Activated naive CD8-positive, alpha-beta T cell treated with anti-CD3 and anti-CD28 coated beads, Interleukin-2, amount 50 U/mL, for 16 hours (primary cell): ENCODE measurements around the gene HMGN1.
A peak's percentile ranks its signal among the peaks of the same experiment; 100 is the strongest.

Source experiments
- DNase-seq: peaks from one replicate; pipeline ENCODE4 v3.0.0-alpha.2; 2020; ENCODE audit warnings: low read depth, low spot score

HMGN1 gene

DNA sequence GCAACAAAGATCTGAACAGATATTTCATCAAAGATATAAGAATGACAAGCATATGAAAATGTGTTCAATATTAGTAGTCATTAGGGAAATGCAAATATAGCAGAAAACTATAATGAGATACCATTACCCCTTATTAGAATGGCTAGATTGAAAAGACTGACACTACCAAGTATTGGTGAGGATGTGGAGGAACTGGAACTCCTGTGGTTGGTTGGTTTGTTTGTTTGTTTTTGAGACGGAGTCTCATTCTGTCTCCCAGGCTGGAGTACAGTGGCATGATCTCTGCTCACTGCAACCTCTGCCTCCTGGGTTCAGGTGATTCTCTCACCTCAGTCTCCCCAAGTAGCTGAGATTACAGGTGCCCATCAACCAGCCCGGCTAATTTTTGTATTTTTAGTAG lies 18.9 kb upstream of the HMGN1 start:
- DNase-seq, result no peak

DNA sequence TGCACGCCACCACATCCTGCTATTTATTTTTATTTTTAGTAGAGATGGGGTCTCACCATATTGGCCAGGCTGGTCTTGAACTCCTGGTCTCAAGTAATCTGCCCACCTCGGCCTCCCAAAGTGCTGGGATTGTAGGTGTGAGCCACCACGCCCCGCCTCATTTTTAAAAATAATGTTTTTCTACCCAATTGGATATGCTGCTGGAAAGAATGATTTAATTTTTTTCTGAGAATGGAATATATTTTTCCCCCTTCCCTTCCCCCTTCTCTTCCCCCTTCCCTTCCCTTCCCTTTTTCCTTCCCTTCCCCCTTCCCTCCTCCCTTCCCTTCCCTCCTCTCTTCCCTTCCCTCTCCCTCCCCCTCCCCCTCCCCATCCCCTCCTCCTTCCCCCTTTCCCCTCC lies 17.7 kb upstream of the HMGN1 start:
- no peak for DNase-seq

DNA sequence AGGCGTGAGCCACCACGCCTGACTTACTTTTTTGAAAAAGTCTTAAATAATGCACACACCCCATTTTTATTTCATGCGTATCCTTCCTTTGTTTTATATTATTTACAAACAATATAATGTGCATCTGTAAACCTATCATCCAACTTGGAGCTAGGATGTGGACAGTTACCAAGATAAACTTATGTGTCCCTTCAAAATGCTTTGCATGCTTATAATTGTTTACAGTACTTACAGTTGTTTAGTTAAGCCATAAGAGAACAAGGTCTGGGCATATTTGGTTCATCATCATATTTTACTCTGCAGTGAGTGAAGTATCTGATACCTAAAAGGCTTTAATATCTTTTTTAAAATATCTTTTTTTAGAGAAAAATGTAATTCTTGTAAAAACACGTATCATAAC lies 16.1 kb upstream of the HMGN1 start:
- no peak for DNase-seq

DNA sequence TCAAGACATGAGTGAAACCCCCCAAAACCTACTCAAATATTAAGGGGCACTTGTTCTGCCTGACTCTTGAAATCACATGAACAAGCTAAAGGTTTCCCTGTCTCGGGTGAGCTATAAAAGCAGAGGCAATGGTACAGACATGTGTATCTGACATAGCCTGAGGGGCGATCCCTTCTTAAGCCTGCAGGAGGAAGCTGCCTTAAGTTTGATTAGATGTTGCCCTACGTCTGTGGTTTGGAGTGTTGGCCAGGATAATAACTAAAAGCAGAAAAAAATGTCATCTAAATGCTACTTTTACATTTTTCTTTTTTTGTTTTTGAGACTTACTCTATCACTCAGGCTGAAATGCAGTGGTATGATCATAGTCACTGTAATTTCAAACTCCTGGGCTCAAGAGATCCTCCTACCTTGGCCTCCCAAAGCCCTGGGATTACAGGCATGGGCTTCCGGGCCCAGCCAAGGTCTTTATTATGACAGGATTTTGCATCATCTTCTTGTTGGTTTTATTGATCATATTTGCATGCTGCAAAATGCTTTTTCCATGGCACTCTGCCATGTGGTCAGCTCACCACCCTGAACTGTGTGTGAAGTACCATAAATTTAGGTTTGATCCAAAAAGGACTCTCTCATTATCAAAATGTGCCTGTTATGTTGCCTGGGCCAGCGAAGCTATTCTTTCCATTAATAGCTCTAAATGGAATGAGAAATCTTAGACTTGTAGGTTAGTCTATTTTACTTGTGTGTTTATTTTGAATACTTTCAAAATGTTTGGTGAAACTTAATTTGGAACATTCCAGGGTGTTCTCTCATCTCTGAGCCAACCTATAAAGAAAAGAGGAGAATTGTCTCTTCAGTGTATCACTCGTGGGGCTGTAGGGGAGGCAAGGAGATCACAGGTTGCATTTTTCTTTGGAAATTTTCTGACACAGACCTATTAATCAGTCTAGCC lies 15.0 kb upstream of the HMGN1 start:
- DNase-seq, result no peak

DNA sequence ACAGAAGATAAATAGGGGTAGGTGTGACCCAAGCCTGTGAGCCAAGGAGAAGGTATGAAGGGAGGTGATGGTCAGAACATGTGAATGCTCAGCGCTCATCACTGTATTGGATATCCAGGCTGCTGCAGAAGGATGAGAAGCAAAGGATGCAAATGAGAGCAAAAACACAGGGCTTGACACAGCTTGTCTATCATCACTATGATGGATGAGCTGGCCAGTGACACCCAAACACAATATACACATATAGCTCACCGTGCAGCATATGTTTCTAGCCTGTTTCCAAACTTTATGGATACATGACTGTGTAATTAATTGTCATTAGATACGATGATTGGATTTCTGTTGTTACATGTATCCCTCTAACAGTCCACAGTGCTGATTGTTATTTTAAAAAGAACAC lies 13.8 kb upstream of the HMGN1 start:
- no peak for DNase-seq

DNA sequence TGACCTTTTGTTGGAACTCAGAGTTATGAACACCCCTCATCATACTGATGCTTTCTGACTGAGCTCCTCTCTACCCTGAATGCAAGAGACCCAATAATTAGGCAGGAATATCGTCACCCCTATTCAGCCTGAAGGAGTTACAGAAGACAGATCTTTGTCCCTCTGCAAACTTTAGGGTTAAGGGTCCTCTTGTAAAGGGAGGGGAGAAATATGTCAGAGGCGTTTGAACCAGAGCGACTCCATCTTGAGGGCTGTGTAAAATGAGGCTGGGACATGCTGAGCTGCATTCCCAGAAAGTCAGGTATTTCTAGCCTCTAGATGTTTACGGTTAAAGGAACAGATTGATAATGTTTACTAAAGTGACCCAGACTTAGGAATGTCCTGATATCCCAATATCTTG lies 10.5 kb upstream of the HMGN1 start:
- DNase-seq, result no peak

DNA sequence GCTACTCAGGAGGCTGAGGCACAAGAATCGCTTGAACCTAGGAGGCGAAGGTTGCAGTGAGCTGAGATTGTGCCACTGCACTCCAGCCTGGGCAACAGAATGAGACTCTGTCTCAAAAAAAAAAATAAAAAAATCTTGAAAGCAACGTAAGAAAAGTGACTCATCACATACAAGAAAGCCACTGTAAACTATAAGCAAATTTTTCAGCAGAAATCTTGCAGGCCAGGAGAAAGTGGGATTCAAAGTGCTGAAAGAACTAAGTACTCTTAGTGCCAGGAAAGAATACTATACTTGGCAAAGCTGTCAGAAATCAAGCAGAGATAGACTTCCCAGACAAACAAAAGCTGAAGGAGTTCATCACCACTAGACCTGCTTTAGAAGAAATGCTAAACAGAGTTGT lies 4.4 kb upstream of the HMGN1 start:
- DNase-seq, result no peak

DNA sequence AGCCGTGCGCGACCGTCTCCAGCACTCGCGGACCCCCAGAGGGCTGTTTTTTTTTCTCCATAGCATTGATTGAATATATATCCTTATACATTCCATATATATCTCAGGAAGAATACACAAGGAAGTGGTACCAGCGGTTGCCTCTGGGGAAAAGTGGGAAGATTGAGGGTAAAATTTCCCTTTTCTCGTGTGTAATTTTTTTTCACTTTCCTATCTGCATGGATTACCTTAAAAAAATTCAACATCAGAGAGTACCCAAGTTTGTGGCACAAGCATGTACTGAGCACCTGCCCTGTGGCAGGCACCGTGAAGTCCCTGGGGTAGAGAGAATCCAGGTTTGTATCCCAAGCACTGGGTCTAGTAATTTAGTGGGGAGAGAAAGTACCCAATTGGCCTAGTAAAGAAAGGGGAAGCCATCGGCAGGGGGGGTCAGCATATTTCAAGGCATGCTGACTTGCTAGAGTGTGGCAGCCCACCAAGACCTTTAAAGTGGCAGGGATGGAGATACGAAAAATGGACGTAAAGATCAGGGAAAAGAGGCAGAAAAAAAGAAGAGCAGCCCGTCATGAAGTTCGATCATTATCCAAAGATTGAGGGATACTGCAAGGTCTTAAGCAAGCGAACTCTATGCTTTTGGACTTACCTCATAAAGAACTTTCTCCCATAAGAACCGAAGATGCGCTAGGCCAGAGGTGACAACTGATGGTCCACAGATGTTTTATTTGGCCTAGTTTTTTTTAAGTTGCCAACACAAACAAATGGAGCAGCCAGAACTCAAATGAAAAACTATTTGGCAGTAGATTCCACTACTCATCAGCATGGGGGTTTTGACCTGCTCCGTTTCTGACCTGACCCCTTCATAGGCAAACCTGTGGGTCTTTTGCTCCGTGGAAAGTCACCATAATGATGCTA lies 1.5 kb upstream of the HMGN1 start:
- DNase-seq, result no peak

DNA sequence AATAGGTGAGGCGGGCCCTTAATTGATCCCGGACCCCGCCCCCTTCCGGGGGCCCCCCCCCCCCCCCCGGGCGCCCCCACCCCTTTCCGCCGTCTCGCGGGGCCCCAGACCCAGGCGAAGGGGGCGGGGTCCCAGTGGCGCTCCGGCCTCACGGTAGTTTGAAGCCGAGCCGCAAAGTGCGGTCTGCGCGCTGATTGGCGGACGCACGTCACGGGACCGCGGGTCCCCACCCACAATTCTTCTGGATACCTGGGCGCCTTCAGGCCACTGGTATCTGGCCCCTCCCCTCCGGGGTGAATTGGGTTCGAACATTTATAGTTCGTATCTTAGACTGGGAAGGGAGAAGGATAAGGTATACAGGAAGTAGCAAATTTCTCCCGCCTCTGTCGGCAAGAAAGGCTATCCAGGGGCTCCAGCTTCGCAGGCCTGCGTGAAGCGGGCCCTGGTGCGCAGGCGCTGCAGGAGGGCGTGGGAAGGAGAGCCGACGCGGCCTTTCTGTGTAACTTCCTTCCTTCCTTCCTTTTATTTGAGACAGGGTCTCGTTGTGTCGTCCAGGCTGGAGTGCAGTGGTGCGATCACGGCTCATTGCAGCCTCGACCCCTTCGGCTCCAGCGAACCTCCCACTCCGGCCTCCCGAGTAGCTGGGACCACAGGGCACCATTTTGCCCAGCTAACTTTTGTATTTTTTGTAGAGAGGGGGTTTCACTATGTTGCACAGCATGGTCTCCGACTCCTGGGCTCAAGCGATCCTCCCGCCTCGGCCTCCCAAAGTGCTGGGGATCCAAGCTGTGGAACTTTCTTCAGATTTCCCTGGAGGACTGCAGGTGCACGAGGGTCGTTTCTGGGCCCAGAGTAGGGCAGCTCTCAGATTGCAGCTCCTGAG lies 564 bp upstream of the HMGN1 start:
- DNase-seq, result peak; percentile 96

DNA sequence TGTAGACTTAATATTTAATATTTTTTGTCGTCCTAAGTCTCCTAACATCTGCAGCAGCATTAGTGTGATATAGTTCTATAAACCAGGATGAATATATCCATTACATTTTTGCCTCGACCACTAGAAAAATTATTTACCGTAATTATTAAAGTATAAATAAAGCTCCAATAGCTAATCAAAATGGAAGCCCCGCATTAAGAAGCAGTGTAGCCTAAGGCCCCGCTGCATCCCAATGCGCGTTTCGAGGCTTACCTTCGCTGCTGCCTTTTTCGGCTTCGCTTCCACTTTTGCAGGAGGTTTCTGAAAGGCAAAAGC lies 891 bp downstream of the HMGN1 start:
- no peak for DNase-seq

DNA sequence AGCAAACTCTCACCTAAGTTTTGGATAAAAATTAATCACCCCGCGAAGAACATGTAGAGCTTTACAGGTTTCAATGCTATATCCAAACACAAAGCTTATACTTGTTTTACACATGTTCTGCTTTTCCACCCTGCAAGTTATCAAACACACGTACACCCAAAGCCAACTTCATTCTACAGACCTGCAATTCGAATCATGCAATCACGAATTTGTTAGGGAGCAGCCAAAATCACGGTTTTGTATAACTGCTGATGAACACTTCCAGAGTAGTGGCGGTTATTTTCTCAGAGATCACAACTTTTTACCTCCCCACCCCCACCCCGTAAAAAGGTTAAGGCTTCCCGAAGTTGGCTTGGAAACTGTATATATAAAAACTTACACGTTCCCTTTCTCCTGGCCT lies 1.4 kb downstream of the HMGN1 start:
- DNase-seq, result no peak

DNA sequence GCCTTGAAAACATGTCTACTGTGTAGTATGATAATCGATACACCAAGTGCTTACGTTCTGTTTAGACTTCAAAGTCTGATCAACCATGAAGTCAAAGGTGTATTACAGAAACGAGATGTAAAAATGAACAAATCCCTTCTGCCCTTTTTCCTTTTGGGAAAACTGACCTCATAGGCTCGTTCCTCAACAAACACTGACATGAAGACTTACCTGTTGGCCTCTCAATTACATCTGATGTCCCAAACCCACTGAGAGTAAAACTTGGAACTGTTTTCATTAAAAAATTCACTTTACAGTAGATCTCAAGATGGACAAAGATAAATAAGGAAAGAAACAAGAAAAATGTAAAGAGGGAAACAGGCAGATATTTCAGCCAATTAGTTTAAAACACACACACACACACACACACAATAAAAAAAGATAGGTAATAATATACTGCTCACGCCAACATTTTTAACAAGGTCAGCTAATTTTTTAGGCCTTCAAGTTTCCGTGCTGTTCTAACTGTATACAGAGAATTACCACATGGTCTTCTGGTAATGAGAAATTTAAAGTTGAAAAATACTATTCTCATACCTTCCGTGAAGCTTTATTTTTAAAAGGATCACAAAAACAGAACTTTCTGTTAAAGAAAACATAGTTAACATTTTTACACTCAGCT lies 2.1 kb downstream of the HMGN1 start:
- no peak for DNase-seq

DNA sequence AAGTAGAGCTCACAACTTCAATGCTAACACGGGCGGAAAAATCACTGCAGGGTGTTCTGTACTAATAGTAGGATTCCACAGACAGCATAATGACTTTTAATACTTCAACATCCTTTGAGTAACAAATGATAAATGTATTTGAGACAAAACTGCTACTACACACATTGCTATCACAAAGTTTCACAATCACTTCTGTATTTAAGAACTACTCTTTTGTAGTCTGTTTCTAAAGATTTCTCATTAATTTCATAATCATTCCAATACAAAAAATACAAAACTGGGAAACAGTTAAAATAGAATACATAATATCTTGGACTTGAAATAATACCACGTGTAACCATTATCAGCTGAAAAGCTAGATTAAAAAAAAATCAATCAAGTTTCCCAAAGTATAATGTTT lies 2.7 kb downstream of the HMGN1 start:
- no peak for DNase-seq

DNA sequence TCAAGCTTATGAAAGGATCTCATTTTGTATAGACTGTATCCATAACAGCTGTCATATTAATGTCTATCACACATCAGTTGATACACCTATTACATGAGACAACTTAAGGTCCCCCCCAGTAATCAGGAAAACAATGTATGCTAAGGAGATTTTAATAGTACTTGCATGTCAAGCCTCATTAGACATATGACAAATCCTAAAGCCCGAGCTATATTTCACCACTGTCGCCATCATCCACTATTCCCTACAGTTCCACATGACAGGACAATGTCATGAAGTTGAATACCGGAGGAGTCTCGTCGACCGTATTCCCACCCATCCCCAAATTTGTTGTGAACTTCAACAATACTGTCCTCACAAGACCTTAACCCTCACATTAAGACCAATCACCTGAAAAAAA lies 3.4 kb downstream of the HMGN1 start:
- no peak for DNase-seq

DNA sequence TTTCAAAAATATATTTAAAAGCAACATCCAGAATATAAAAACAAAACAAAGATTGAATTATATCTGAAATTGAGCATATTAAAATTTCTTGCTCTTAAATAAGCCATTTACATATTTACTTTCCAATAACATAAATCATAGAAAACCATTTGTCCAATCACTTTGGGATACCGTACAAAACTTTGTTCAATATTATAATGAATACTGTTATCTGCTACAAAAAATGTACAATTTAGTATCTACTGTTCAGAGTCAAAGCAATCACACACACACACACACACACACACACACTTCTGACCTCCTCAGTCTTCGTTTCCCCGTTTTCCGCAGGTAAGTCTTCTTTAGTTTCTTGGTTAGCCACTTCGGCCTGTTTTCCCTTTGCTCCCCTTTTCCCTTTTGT lies 4.0 kb downstream of the HMGN1 start:
- no peak for DNase-seq

DNA sequence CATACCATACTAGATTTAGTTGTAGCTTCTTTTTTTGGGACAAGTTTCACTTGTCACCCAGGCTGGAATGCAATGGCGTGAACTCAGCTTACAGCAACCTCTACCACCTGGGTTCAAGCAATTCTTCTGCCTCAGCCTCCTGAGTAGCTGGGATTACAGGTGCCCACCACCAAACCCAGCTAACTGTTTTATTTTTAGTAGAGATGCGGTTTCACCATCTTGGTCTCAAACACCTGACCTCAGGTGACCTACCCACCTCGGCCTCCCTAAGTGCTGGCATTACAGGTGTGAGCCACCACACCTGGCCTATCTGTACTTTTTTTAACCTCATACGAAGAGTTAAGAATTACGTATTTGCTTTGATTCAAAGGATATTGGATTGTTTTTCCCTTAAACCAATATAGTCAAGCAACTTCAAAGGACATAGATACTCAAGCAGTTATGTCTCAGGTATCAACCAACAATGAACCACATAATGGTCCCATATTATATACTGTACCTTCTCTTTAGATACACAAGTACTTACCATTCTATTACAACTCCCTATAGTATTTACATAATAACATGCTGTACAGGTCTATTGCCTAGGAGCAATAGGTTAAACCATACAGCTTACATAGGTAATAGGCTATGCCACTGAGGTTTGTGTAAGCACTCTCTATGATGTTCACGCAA lies 7.5 kb downstream of the HMGN1 start:
- DNase-seq, result no peak

DNA sequence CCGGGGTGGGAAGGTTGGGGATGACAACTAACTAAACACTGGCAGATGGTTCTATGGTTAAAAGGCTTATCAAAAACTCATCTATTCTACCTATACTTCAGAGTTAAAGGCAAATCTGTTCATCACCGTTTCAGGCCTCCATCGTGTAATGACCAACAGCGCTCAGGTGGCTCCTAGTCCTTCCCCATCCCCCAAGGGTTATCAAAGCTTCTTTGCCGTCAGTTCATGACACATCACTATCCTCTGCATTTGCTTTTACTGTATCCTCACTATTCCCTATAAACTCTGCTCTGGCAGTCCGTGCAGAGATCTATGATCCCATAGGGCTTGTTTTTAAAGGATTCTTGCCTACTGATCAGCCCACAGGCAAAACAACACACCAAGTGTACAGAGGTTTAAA lies 8.2 kb downstream of the HMGN1 start:
- no peak for DNase-seq

DNA sequence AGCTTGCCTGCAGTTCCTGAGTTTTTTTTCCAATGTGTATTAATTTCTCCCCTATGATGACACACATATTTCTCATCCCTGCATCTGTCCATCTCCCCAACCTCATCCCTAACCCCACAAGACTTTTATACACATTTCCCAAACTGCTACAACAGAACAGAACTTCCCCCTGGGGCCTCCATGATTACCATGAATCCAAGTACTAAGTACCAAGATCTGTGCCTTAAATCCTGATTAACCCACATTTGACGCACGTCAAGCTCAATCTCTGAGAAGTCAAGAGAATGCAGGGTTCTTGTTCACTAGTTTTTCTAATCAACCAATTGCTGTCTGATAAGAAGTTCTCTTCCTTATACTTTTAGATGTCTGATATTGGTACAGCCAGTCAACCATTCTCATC lies 9.7 kb downstream of the HMGN1 start:
- DNase-seq, result no peak

DNA sequence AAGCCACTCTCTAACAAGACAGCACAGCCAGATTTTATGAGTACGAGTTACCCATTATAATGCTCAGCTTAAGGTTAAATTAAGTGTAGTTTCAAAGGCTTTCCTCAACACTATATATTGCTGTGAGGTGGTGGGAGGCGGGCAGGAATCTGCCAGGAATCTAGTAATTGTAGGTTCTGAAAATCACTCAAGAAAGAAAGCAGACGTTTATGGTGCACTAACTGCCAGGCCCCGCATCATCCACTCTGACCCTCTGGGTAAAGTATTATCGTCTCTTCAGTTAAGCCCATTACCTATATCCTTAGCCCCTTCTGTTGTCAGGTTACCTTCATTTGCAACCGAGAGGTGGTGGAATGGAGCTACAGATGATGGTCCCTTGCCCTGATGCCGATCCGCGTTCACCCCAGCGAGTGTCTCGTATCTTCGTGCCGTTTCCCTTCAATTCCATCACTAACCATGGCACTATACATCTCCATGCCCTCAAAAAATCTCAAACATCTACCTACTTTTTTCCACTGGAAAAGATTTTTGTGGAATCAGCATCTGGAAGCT lies 12.4 kb downstream of the HMGN1 start:
- no peak for DNase-seq

DNA sequence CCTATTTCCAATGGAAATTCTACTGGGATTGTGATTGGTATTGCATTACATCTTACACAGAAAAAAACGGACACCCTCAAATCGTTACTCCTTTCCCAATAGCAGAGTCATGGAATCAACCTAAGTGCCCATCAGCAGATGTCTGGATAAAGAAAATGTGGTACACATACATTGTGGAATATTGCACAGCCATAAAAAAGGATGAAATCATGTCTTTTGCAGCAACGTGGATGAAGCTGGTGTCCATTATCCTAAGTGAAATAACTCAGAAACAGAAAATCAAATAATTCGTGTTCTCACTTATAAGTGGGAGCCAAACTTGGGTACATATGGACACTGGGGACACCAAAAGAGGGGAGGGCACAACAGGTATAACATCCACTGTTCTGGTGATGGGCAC lies 14.3 kb downstream of the HMGN1 start:
- DNase-seq, result no peak

DNA sequence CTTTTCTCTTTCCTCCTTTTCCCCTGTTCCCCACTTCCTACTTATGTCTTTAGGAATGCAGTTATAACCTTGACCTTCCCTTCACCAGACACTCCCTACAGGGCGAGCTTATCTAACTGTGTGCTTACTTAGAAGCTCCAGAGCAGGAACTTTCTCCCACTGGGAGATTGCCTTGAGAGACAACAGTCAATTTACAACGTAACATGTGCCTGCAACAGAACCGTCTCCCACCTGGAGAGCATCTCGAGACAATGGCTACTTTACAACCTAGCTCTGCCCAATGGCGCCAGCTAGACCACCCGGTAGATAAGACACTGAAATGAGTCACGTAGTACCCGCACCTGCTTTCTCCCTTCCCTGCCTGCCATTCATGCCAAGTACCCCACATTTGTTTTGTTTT lies 16.7 kb downstream of the HMGN1 start:
- no peak for DNase-seq
